Adrenal gland (tissue), 12 donors: ENCODE measurements around the gene MAGI1. TPM values are rescaled to one million over a fixed set of nuclear protein-coding genes. Genes with fewer than 3 reads are reported as not detected.

Experiments
- DNase-seq, 7 donors: peaks; one replicate each; pipeline ENCODE4 v3.0.0-alpha.2; 2019 to 2020
- H3K27ac ChIP-seq, 5 donors: fragments of 200-600 bp; sonication (generic) in 4 of 5; 1 replicate in 3 of 5; 2 replicates in 2 of 5; pipeline versions ENCODE4 v1.5.1 to v1.8.0; 2016 to 2020; ENCODE audit warnings: mild to moderate bottlenecking in 1 of 5
- H3K27me3 ChIP-seq: fragments of 200-600 bp; 2 replicates; pipeline ENCODE4 v1.8.0; 2021
- H3K36me3 ChIP-seq, 2 donors: fragments of 200-600 bp; replicated peaks in 1 of 2; 1 replicate in 1 of 2; 2 replicates in 1 of 2; pipeline versions ENCODE4 v1.5.1 to v1.8.0; 2018 to 2022
- H3K4me1 ChIP-seq, 2 donors: fragments of 200-600 bp; replicated peaks in 1 of 2; 1 replicate in 1 of 2; 2 replicates in 1 of 2; pipeline versions ENCODE4 v1.5.1 to v1.8.0; 2018 to 2021
- H3K4me3 ChIP-seq, 4 donors: fragments of 200-600 bp; sonication (generic) in 3 of 4; one replicate each; pipeline ENCODE4 v1.5.1; 2016 to 2018
- H3K9me3 ChIP-seq, 3 donors: fragments of 200-600 bp; sonication (generic) in 1 of 3; replicated peaks in 1 of 3; 1 replicate in 2 of 3; 2 replicates in 1 of 3; pipeline versions ENCODE4 v1.5.1 to v1.8.0; 2016 to 2021
- CTCF ChIP-seq, 6 experiments: fragments of 450-650 bp in 4 of 6; fragments of 200-600 bp in 2 of 6; sonication (generic) in 1 of 6; IDR thresholded peaks; 1 replicate in 5 of 6; 2 replicates in 1 of 6; pipeline versions ENCODE4 v1.5.1 to v1.8.0; 2016 to 2021; ENCODE audit warnings: antibody characterized with exemption in 6 of 6, mild to moderate bottlenecking in 2 of 6, moderate library complexity in 1 of 6
- POLR2A ChIP-seq, 2 donors: fragments of 450-650 bp; IDR thresholded peaks; one replicate each; pipeline ENCODE4 v1.6.1; 2017; ENCODE audit warnings: antibody characterized with exemption in 2 of 2, mild to moderate bottlenecking in 2 of 2, moderate library complexity in 1 of 2
- WGBS, 4 donors: extraction: QIAGEN DNeasy Blood & Tissue Kit in 2 of 4; methylation state at CpG; one replicate each; pipeline versions ENCODE4 v1.1.5 to v1.1.7; 2013 to 2017; 5-methylcytosine and 5-hydroxymethylcytosine counted together
- intact Hi-C, 2 donors: fragments of 100-400 bp; cut with DNase I; formaldehyde crosslinking; loops; one replicate each; pipeline versions ENCODE4 v1.14.1 to v1.15.0; 2022 to 2023
- polyA plus RNA-seq, 3 donors: library from polyadenylated mRNA; stranded (reverse); fragments of 200-250 nt in 2 of 3; fragments of 350-450 nt in 1 of 3; fragmentation: Illumina TruSeq in 1 of 3; extraction: RNeasy Lipid Tissue Mini Kit (QIAGEN cat#74804) in 1 of 3; gene quantifications; one replicate each; pipeline ENCODE4 v1.2.3, GENCODE V29; 2013 to 2014
- total RNA-seq, 9 donors: library from RNA; depleted of rRNA in 4 of 9; stranded (reverse); fragments of >200 nt in 4 of 9; fragments of 120-200 nt in 1 of 9; fragmentation: NEBNext Ultra II Directional in 1 of 9; extraction: Animal tissue kit (Norgen Biotek cat#: 25700) in 1 of 9; gene quantifications; one replicate each; pipeline versions ENCODE4 v1.1.0 to v1.2.4, GENCODE V29; 2013 to 2023
- donor health status: healthy with polysubstance abuse.
- donor health status: Bipolar disorder and iron deficiency.
- donor health status: DM: yes; HTN: yes; CAD: no.
- donor health status: DM: no; HTN: no; CAD: no.
- donor health status: DM: no; HTN: no; CAD: no.
- donor health status: DM: yes; HTN: yes; CAD: no.

The MAGI1 gene
- total and polyA plus RNA-seq, 12 donors: 4.8 to 31.6 (median 18.5) TPM

GRCh38 chr3:65535260-65535659 lies 503.5 kb downstream of the MAGI1 start:
- no peaks in the 10 kb centered on the region for H3K4me1 ChIP-seq

DNA sequence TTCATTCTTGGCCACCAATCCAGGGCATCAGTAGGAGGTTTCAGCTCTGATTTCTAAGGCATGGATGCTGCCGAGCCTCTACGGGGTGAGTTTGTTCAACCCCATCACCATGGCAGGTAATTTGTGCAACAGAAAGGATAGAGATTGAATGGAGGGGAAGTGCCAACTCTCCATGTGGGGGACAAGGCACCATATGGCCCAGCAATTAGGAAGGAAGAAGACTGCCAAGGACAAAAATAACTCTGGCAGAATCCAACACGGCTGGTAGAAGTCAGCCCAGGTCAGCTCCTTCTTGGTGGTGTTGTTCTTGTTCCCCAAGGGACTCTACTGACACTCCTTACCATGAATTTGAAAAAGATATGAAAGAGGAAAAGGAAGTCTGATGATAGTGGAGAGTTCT lies 503.9 kb downstream of the MAGI1 start:
- no peak overlapping the region for H3K27ac ChIP-seq
- H3K27me3 ChIP-seq: no peaks in the 10 kb centered on the region
- H3K4me1 ChIP-seq: no peaks in the 10 kb centered on the region
- H3K36me3 ChIP-seq: no peaks in the 10 kb centered on the region
- H3K4me3 ChIP-seq: no peak overlapping the region
- no peaks in the 10 kb centered on the region for H3K9me3 ChIP-seq
- TF ChIP-seq CTCF (IDR thresholded peaks at IDR 0.05) (no peak), POLR2A (IDR thresholded peaks at IDR 0.05) (no peak)
- 67 to 78% (median 77%) methylated on average over 3 of the region's 3 CpGs for WGBS, 4 donors
- DNase-seq: no peak
- intact Hi-C loops: no loop called here

More at GRCh38 chr3:65535260-65535659, 503.5 kb downstream of the MAGI1 start:
- DNase-seq: no peak
- Histone ChIP-seq H3K36me3 (no peaks in the 10 kb centered on the region), H3K27ac (no peak overlapping the region), H3K9me3 (no peaks in the 10 kb centered on the region), H3K27me3 (no peaks in the 10 kb centered on the region), H3K4me3 (no peak overlapping the region)
- TF ChIP-seq CTCF (IDR thresholded peaks at IDR 0.05) (no peak), POLR2A (IDR thresholded peaks at IDR 0.05) (no peak)
- 63 to 82% (median 78%) methylated on average over 2 of the region's 2 CpGs for WGBS, 4 donors
- intact Hi-C loops: no loop called here

DNA sequence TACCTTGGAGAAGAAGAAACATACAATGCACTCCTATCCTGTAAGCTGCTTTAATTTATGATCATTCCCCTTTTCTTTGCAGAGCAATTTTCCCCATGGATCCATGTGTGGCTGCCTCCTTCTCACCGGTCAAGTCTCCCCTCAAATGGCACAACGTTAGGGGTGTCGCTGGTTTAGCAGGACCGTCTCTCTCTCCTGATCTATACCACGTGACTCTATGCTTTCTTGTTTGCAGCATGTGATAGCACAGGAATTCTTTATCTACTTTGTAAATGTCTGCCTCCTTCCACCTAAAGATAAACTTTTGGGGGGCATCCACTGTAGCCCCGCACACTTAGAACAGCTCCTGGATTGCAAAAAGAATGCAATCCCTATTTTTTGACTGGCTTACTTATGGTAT lies 506.0 kb downstream of the MAGI1 start:
- Histone ChIP-seq H3K27me3 (no peaks in the 10 kb centered on the region), H3K27ac (no peak overlapping the region), H3K4me1 (no peaks in the 10 kb centered on the region), H3K9me3 (no peaks in the 10 kb centered on the region), H3K4me3 (no peak overlapping the region), H3K36me3 (no peaks in the 10 kb centered on the region)
- intact Hi-C loops: no loop called here
- no peak for TF ChIP-seq CTCF (IDR thresholded peaks at IDR 0.05)
- TF ChIP-seq POLR2A (IDR thresholded peaks at IDR 0.05): no peak
- 92 to 96% (median 94%) methylated on average over 6 of the region's 6 CpGs for whole genome bisulfite sequencing, 4 donors
- no peak for DNase-seq

- no peaks in the 10 kb centered on the region for H3K36me3 ChIP-seq
- 88 to 97% (median 97%) methylated on average over 4 of the region's 4 CpGs for WGBS, 4 donors
- H3K4me3 ChIP-seq: no peak overlapping the region
- no peaks in the 10 kb centered on the region for H3K27me3 ChIP-seq
- TF ChIP-seq CTCF (IDR thresholded peaks at IDR 0.05) (no peak), POLR2A (IDR thresholded peaks at IDR 0.05) (no peak)
- H3K27ac ChIP-seq: no peak overlapping the region
- no peaks in the 10 kb centered on the region for H3K9me3 ChIP-seq
- DNase-seq: no peak
- no peaks in the 10 kb centered on the region for H3K4me1 ChIP-seq
- intact Hi-C loops: no loop called here
Observed at GRCh38 chr3:65532215-65532614, 506.5 kb downstream of the MAGI1 start.
